GM23248 (cell line): ENCODE results near the gene ETS1. TPM values are rescaled to one million over a fixed set of nuclear protein-coding genes. Genes with fewer than 3 reads are reported as not detected.
"Not testable (repeated sequence)": the region's sequence is repeated elsewhere in the genome, so short reads cannot be mapped to it uniquely, and the experiment has no call there.

Experiments used
- DNase-seq: peaks from one replicate; pipeline ENCODE4 v3.0.0-alpha.2; 2015
- H2AFZ ChIP-seq: fragments of 200-600 bp; sonication (generic); 2 replicates; pipeline ENCODE4 v1.6.1; 2016; ENCODE audit warnings: antibody characterized with exemption
- H3F3A ChIP-seq: fragments of 200-600 bp; sonication (generic); 2 replicates; pipeline ENCODE4 v1.6.1; 2016; ENCODE audit warnings: mild to moderate bottlenecking, antibody characterized with exemption, mixed run types; ENCODE audit not compliant: insufficient read depth
- H3K27ac ChIP-seq: fragments of 200-600 bp; sonication (generic); 2 replicates; pipeline ENCODE4 v1.5.1; 2016; ENCODE audit warnings: mild to moderate bottlenecking
- H3K27me3 ChIP-seq: fragments of 200-600 bp; sonication (generic); replicated peaks from 2 replicates; pipeline ENCODE4 v1.6.1; 2016; ENCODE audit warnings: mild to moderate bottlenecking; ENCODE audit not compliant: insufficient read depth
- H3K36me3 ChIP-seq: fragments of 200-600 bp; sonication (generic); 2 replicates; pipeline ENCODE4 v1.6.1; 2016; ENCODE audit warnings: low read depth, mild to moderate bottlenecking
- H3K4me1 ChIP-seq: fragments of 200-600 bp; sonication (generic); 2 replicates; pipeline ENCODE4 v1.6.1; 2016; ENCODE audit warnings: mild to moderate bottlenecking; ENCODE audit not compliant: insufficient read depth
- H3K4me2 ChIP-seq: fragments of 200-600 bp; sonication (generic); one replicate; pipeline ENCODE4 v1.6.1; 2016; ENCODE audit warnings: mild to moderate bottlenecking; ENCODE audit not compliant: unreplicated experiment
- H3K4me3 ChIP-seq: fragments of 200-600 bp; sonication (generic); 2 replicates; pipeline ENCODE4 v1.5.1; 2016; ENCODE audit warnings: mild to moderate bottlenecking
- H3K79me2 ChIP-seq: fragments of 200-600 bp; sonication (generic); 2 replicates; pipeline ENCODE4 v1.6.1; 2016; ENCODE audit warnings: mild to moderate bottlenecking; ENCODE audit not compliant: insufficient read depth
- H3K9ac ChIP-seq: fragments of 200-600 bp; sonication (generic); 2 replicates; pipeline ENCODE4 v1.6.1; 2016; ENCODE audit warnings: mild to moderate bottlenecking
- H3K9me2 ChIP-seq: fragments of 200-600 bp; sonication (generic); 2 replicates; pipeline ENCODE4 v1.6.1; 2016; ENCODE audit warnings: mixed run types, mild to moderate bottlenecking, moderate library complexity; ENCODE audit not compliant: insufficient read depth
- H3K9me3 ChIP-seq: fragments of 200-600 bp; sonication (generic); one replicate; pipeline ENCODE4 v1.6.1; 2017; ENCODE audit warnings: low read depth
- H4K20me1 ChIP-seq: fragments of 200-600 bp; sonication (generic); 2 replicates; pipeline ENCODE4 v1.6.0; 2016; ENCODE audit not compliant: insufficient read depth
- EZH2 ChIP-seq: fragments of 200-600 bp; sonication (generic); IDR thresholded peaks from 2 replicates; pipeline ENCODE4 v1.6.1; 2018; ENCODE audit warnings: antibody characterized with exemption, mild to moderate bottlenecking; ENCODE audit not compliant: insufficient read depth, poor library complexity, severe bottlenecking
- EZH2phosphoT487 ChIP-seq: fragments of 200-600 bp; sonication (generic); IDR thresholded peaks from 2 replicates; pipeline ENCODE4 v1.6.1; 2018; ENCODE audit warnings: antibody characterized with exemption, moderate library complexity, mild to moderate bottlenecking, low read depth; ENCODE audit not compliant: insufficient read depth
- WGBS, 2 experiments: methylation state at CpG; one replicate each; pipeline ENCODE4 v1.1.6; 2015 to 2017; ENCODE audit warnings: low lambda C conversion rate in 2 of 2, low coverage in 1 of 2; ENCODE audit errors: missing lambda C conversion rate in 2 of 2; 5-methylcytosine and 5-hydroxymethylcytosine counted together
- in situ Hi-C: fragments of 300-500 bp; cut with MboI; formaldehyde crosslinking; loops from 2 replicates; pipeline ENCODE4 v1.15.0; 2020
- polyA plus RNA-seq: library from polyadenylated mRNA; unstranded; fragments of >200 nt; fragmentation: Nextera tagmentation; extraction: Ambion mirVana; gene quantifications from 2 replicates; pipeline ENCODE4 v1.2.1, GENCODE V29; 2016
- total RNA-seq: library from RNA; depleted of rRNA; stranded (reverse); fragments of >200 nt; shearing (Covaris generic); gene quantifications from 2 replicates; pipeline ENCODE4 v1.2.3, GENCODE V29; 2014

Gene ETS1
- total and polyA plus RNA-seq, 2 experiments from 2014 or later = 19.9 to 61.0 TPM

GRCh38 chr11:128450882-128451651 is 136.3 kb downstream of the ETS1 start:
- Histone ChIP-seq H3K4me2 (no peak overlapping the region), H3K9me2 (no peaks in the 10 kb centered on the region), H3K27ac (no peak overlapping the region), H2AFZ (no peak overlapping the region), H3K9me3 (no peaks in the 10 kb centered on the region), H3K9ac (no peak overlapping the region), H3K4me1 (peaks cover 22% of the 10 kb centered on the region), H4K20me1 (no peaks in the 10 kb centered on the region), H3K36me3 (no peaks in the 10 kb centered on the region), H3F3A (peaks cover 35% of the 10 kb centered on the region), H3K4me3 (no peak overlapping the region), H3K79me2 (no peaks in the 10 kb centered on the region), H3K27me3 (no peaks in the 10 kb centered on the region)
- WGBS, 2 experiments = 90 to 91% methylated on average over 20 to 21 of the region's 21 CpGs
- TF ChIP-seq EZH2 = no peak
- no peak for TF ChIP-seq EZH2phosphoT487
- no peak for DNase-seq
- in situ Hi-C loops = no loop called here

GRCh38 chr11:128450425-128450824 is 136.9 kb downstream of the ETS1 start:
- H4K20me1 ChIP-seq, H3K36me3 ChIP-seq, H2AFZ ChIP-seq, H3K9me3 ChIP-seq, H3K9ac ChIP-seq, H3K27me3 ChIP-seq, H3K4me3 ChIP-seq, H3K79me2 ChIP-seq, H3K9me2 ChIP-seq, in situ Hi-C loops, DNase-seq, H3K4me2 ChIP-seq, H3K27ac ChIP-seq: not testable (repeated sequence)
- WGBS, 2 experiments = 88 to 96% methylated on average over 4 of the region's 4 CpGs
- Histone ChIP-seq H3K4me1 (peaks cover 22% of the 10 kb centered on the region), H3F3A (peaks cover 30% of the 10 kb centered on the region)

GRCh38 chr11:128448981-128449713 is 138.2 kb downstream of the ETS1 start:
- in situ Hi-C loops = no loop called here
- Histone ChIP-seq H3F3A (peaks cover 18% of the 10 kb centered on the region), H3K4me2 (no peak overlapping the region), H3K4me3 (no peak overlapping the region), H3K9me3 (no peaks in the 10 kb centered on the region), H3K9ac (no peak overlapping the region), H3K9me2 (no peaks in the 10 kb centered on the region), H3K27me3 (no peaks in the 10 kb centered on the region), H3K36me3 (no peaks in the 10 kb centered on the region), H4K20me1 (no peaks in the 10 kb centered on the region), H2AFZ (no peak overlapping the region), H3K4me1 (peaks cover 22% of the 10 kb centered on the region), H3K27ac (no peak overlapping the region), H3K79me2 (no peaks in the 10 kb centered on the region)
- TF ChIP-seq EZH2phosphoT487 (no peak), EZH2 (no peak)
- 81 to 87% methylated on average over 3 of the region's 3 CpGs for WGBS, 2 experiments
- no peak for DNase-seq

GRCh38 chr11:128448200-128448886 is 139.0 kb downstream of the ETS1 start:
- no peaks in the 10 kb centered on the region for H3K79me2 ChIP-seq
- no peak overlapping the region for H3K27ac ChIP-seq
- H3K4me3 ChIP-seq = no peak overlapping the region
- no peaks in the 10 kb centered on the region for H3K27me3 ChIP-seq
- H4K20me1 ChIP-seq = no peaks in the 10 kb centered on the region
- no peaks in the 10 kb centered on the region for H3K9me2 ChIP-seq
- H3K36me3 ChIP-seq = no peaks in the 10 kb centered on the region
- no peaks in the 10 kb centered on the region for H3K9me3 ChIP-seq
- peak; percentile 64 for DNase-seq
- H3K9ac ChIP-seq = no peak overlapping the region
- H2AFZ ChIP-seq = no peak overlapping the region
- 93 to 96% methylated on average over 7 of the region's 7 CpGs for WGBS, 2 experiments
- TF ChIP-seq EZH2 (no peak), EZH2phosphoT487 (no peak)
- H3F3A ChIP-seq = peaks cover 13% of the 10 kb centered on the region
- peaks cover 15% of the 10 kb centered on the region for H3K4me1 ChIP-seq
- in situ Hi-C loops = no loop called here
- H3K4me2 ChIP-seq = no peak overlapping the region
